Retinal pigment epithelial cell (primary cell): ENCODE data around the gene CCDC102B.
"Not testable (repeated sequence)": the region's sequence is repeated elsewhere in the genome, so short reads cannot be mapped to it uniquely, and the experiment has no call there.

Source experiments
- DNase-seq: peaks from one replicate; pipeline ENCODE4 v3.0.0-alpha.2; 2010; ENCODE audit warnings: low read depth
- H3K4me3 ChIP-seq: 2 replicates; pipeline ENCODE4 v1.5.1; 2011; ENCODE audit warnings: mild to moderate bottlenecking, low read length, control low read depth, moderate library complexity
- TF ChIP-seq, protein P1 (sequence below): conservative IDR thresholded peaks from 2 replicates; pipeline ENCODE4 v1.5.1; 2011; ENCODE audit warnings: low read depth, low read length, control low read depth, inconsistent platforms

Gene CCDC102B

GRCh38 chr18:68940754-68941153 is 142.9 kb downstream of the CCDC102B start:
- H3K4me3 ChIP-seq: no peak overlapping the region
- no peak for DNase-seq
- TF ChIP-seq, protein P1, sequence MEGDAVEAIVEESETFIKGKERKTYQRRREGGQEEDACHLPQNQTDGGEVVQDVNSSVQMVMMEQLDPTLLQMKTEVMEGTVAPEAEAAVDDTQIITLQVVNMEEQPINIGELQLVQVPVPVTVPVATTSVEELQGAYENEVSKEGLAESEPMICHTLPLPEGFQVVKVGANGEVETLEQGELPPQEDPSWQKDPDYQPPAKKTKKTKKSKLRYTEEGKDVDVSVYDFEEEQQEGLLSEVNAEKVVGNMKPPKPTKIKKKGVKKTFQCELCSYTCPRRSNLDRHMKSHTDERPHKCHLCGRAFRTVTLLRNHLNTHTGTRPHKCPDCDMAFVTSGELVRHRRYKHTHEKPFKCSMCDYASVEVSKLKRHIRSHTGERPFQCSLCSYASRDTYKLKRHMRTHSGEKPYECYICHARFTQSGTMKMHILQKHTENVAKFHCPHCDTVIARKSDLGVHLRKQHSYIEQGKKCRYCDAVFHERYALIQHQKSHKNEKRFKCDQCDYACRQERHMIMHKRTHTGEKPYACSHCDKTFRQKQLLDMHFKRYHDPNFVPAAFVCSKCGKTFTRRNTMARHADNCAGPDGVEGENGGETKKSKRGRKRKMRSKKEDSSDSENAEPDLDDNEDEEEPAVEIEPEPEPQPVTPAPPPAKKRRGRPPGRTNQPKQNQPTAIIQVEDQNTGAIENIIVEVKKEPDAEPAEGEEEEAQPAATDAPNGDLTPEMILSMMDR: no peak

- TF ChIP-seq, protein P1: no peak
- DNase-seq: no peak
- no peak overlapping the region for H3K4me3 ChIP-seq
Measured at GRCh38 chr18:68942230-68942629, 144.3 kb downstream of the CCDC102B start.

GRCh38 chr18:68943861-68944260 is 146.0 kb downstream of the CCDC102B start:
- H3K4me3 ChIP-seq, DNase-seq: not testable (repeated sequence)

- no peak for DNase-seq
- TF ChIP-seq, protein P1: no peak
- no peak overlapping the region for H3K4me3 ChIP-seq
Measured at GRCh38 chr18:68944330-68944729, 146.4 kb downstream of the CCDC102B start.

DNA sequence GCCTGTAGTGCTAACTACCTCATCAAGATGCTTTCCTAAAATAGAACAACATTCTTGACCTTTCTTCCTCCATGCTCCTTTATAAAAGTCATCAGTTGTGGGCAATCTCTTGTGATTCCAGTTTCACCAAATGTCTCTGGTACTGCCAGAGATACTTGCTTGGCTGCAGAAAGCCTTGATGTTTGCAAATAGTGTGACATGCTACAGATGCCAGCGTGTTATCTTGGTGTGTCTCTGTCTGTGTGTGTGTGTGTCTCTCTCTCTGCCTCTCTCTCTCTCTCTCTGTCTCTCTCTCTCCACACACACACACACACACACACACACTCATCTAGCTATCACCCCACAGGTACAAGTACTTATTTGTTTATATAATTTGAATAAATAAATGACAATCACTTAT is 146.9 kb downstream of the CCDC102B start:
- H3K4me3 ChIP-seq: no peak overlapping the region
- DNase-seq: no peak
- TF ChIP-seq, protein P1: no peak

- TF ChIP-seq, protein P1: no peak
Measured at GRCh38 chr18:68948622-68949021, 150.7 kb downstream of the CCDC102B start.

GRCh38 chr18:68954738-68955137 is 156.9 kb downstream of the CCDC102B start:
- no peak for DNase-seq
- TF ChIP-seq, protein P1: no peak
- H3K4me3 ChIP-seq: no peak overlapping the region

More at GRCh38 chr18:68948622-68949021, 150.7 kb downstream of the CCDC102B start:
- no peak for DNase-seq
- H3K4me3 ChIP-seq: no peak overlapping the region

- H3K4me3 ChIP-seq: no peak overlapping the region
Measured at GRCh38 chr18:68956650-68957049, 158.8 kb downstream of the CCDC102B start.

More at GRCh38 chr18:68956650-68957049, 158.8 kb downstream of the CCDC102B start:
- DNase-seq: no peak
- TF ChIP-seq, protein P1: no peak
